Mucosa of descending colon (tissue), 3 donors: ENCODE measurements around the gene BNIP2. TPM values are rescaled to one million over a fixed set of nuclear protein-coding genes. Genes with fewer than 3 reads are reported as not detected.
"Not testable (repeated sequence)": the region's sequence is repeated elsewhere in the genome, so short reads cannot be mapped to it uniquely, and the experiment has no call there.

ENCODE experiments used
- ATAC-seq: fragments of 200-7000 bp; cut with Tn5 transposase; one replicate; pipeline ENCODE4 v1.9.1; 2020; ENCODE audit warnings: mild to moderate bottlenecking, moderate library complexity
- DNase-seq, 3 donors: peaks; one replicate each; pipeline ENCODE4 v3.0.0-alpha.2; 2020
- H3K36me3 ChIP-seq: fragments of 200-600 bp; one replicate; pipeline ENCODE4 v1.8.0; 2021; ENCODE audit warnings: low read depth, mild to moderate bottlenecking
- H3K4me1 ChIP-seq: fragments of 200-600 bp; one replicate; pipeline ENCODE4 v1.8.0; 2021; ENCODE audit warnings: low read depth, mild to moderate bottlenecking
- H3K4me3 ChIP-seq: fragments of 200-600 bp; one replicate; pipeline ENCODE4 v1.8.0; 2021; ENCODE audit warnings: mild to moderate bottlenecking
- H3K9me3 ChIP-seq: fragments of 200-600 bp; one replicate; pipeline ENCODE4 v1.8.0; 2021; ENCODE audit warnings: mild to moderate bottlenecking
- CTCF ChIP-seq: fragments of 200-600 bp; IDR thresholded peaks from one replicate; pipeline ENCODE4 v1.8.0; 2022; ENCODE audit warnings: antibody characterized with exemption, mild to moderate bottlenecking
- intact Hi-C, 2 donors: fragments of 100-400 bp; cut with DNase I in 1 of 2; cut with micrococcal nuclease in 1 of 2; formaldehyde crosslinking; loops; one replicate each; pipeline versions ENCODE4 v1.11.0 to v1.11.1; 2022; cut with DNase I, micrococcal nuclease
- total RNA-seq, 3 donors: library from RNA; stranded (reverse); fragmentation: NEBNext Ultra II Directional in 2 of 3; extraction: Animal tissue kit (Norgen Biotek cat#: 25700) in 2 of 3; gene quantifications; one replicate each; pipeline versions ENCODE4 v1.2.1 to v1.2.4, GENCODE V29; 2021 to 2023
- donor health status: DM: no; HTN: no; CAD: no; lungs with moderate emphysema.
- donor health status: DM: no; HTN: no; CAD: no.
- donor health status: DM: no; HTN: yes; CAD: no.

The BNIP2 gene
- total RNA-seq, 3 donors from 2014 or later = 59.8 to 98.4 (median 69.9) TPM

GRCh38 chr15:59646277-59646676 lies 42.8 kb downstream of the BNIP2 start:
- TF ChIP-seq CTCF = no peak
- Histone ChIP-seq H3K4me3 (no peak overlapping the region), H3K4me1 (no peaks in the 10 kb centered on the region), H3K36me3 (peaks cover 3% of the 10 kb centered on the region), H3K9me3 (no peaks in the 10 kb centered on the region)
- DNase-seq (no peak), ATAC-seq (no peak)
- intact Hi-C loops = no loop called here

GRCh38 chr15:59645812-59646211 lies 43.3 kb downstream of the BNIP2 start:
- intact Hi-C loops, DNase-seq, H3K9me3 ChIP-seq, ATAC-seq, H3K4me1 ChIP-seq, H3K4me3 ChIP-seq, H3K36me3 ChIP-seq: not testable (repeated sequence)

- intact Hi-C loops = no loop called here
- DNase-seq (no peak), ATAC-seq (peak; percentile 43)
- Histone ChIP-seq H3K4me1 (no peaks in the 10 kb centered on the region), H3K36me3 (peaks cover 9% of the 10 kb centered on the region), H3K4me3 (no peak overlapping the region), H3K9me3 (no peaks in the 10 kb centered on the region)
- TF ChIP-seq CTCF = no peak
These were observed 44.4 kb downstream of the BNIP2 start for GRCh38 chr15:59644756-59645155.

- no peak for TF ChIP-seq CTCF
- no peak for ATAC-seq
- peaks cover 9% of the 10 kb centered on the region for H3K36me3 ChIP-seq
- no peak overlapping the region for H3K4me3 ChIP-seq
- DNase-seq = no peak
- no peaks in the 10 kb centered on the region for H3K9me3 ChIP-seq
- intact Hi-C loops = no loop called here
- no peaks in the 10 kb centered on the region for H3K4me1 ChIP-seq
These were observed 46.8 kb downstream of the BNIP2 start for GRCh38 chr15:59642351-59642750.

- H3K4me1 ChIP-seq, ATAC-seq, H3K36me3 ChIP-seq, H3K4me3 ChIP-seq, intact Hi-C loops, DNase-seq, H3K9me3 ChIP-seq: not testable (repeated sequence)
These were observed 51.6 kb downstream of the BNIP2 start for GRCh38 chr15:59637507-59637906.

GRCh38 chr15:59636184-59636583 lies 52.9 kb downstream of the BNIP2 start:
- Histone ChIP-seq H3K36me3 (peaks cover 6% of the 10 kb centered on the region), H3K4me1 (no peaks in the 10 kb centered on the region), H3K4me3 (no peak overlapping the region), H3K9me3 (no peaks in the 10 kb centered on the region)
- no peak for DNase-seq
- intact Hi-C loops = no loop called here
- ATAC-seq = no peak
- TF ChIP-seq CTCF = no peak

GRCh38 chr15:59632714-59633113 lies 56.4 kb downstream of the BNIP2 start:
- DNase-seq (no peak), ATAC-seq (peak; percentile 28)
- H3K4me1 ChIP-seq = no peaks in the 10 kb centered on the region
- H3K9me3 ChIP-seq = no peaks in the 10 kb centered on the region
- H3K4me3 ChIP-seq = no peak overlapping the region
- no peak for TF ChIP-seq CTCF
- no peaks in the 10 kb centered on the region for H3K36me3 ChIP-seq
- intact Hi-C loops = no loop called here
